Right lobe of liver (tissue), 6 donors: ENCODE results near the gene TRIM34. TPM values are rescaled to one million over a fixed set of nuclear protein-coding genes. Genes with fewer than 3 reads are reported as not detected.

Experiments used
- ATAC-seq, 4 donors: fragments of 200-7000 bp; cut with Tn5 transposase; one replicate each; pipeline ENCODE4 v1.9.1; 2020; ENCODE audit warnings: mild to moderate bottlenecking in 4 of 4, moderate library complexity in 4 of 4
- DNase-seq, 3 donors: peaks; one replicate each; pipeline ENCODE4 v3.0.0-alpha.2; 2020
- H3K27ac ChIP-seq, 3 donors: fragments of 200-600 bp; one replicate each; pipeline ENCODE4 v1.8.0; 2022
- H3K27me3 ChIP-seq, 2 donors: fragments of 200-600 bp; one replicate each; pipeline ENCODE4 v1.8.0; 2022
- H3K36me3 ChIP-seq, 4 donors: fragments of 200-600 bp; sonication (generic) in 1 of 4; one replicate each; pipeline versions ENCODE4 v1.5.1 to v1.8.0; 2017 to 2022; ENCODE audit warnings: control low read depth in 1 of 4
- H3K4me1 ChIP-seq, 4 donors: fragments of 200-600 bp; sonication (generic) in 1 of 4; one replicate each; pipeline versions ENCODE4 v1.5.1 to v1.8.0; 2017 to 2022; ENCODE audit warnings: control low read depth in 1 of 4
- H3K4me3 ChIP-seq, 3 donors: fragments of 200-600 bp; one replicate each; pipeline ENCODE4 v1.8.0; 2022
- H3K9me3 ChIP-seq, 4 donors: fragments of 200-600 bp; sonication (generic) in 1 of 4; one replicate each; pipeline versions ENCODE4 v1.5.1 to v1.8.0; 2017 to 2022; ENCODE audit warnings: control low read depth in 1 of 4
- CTCF ChIP-seq, 4 donors: fragments of 200-600 bp in 3 of 4; fragments of 450-650 bp in 1 of 4; IDR thresholded peaks; one replicate each; pipeline versions ENCODE4 v1.5.1 to v1.8.0; 2016 to 2022; ENCODE audit warnings: antibody characterized with exemption in 4 of 4, mild to moderate bottlenecking in 2 of 4
- POLR2A ChIP-seq: fragments of 450-650 bp; IDR thresholded peaks from one replicate; pipeline ENCODE4 v1.6.1; 2017; ENCODE audit warnings: antibody characterized with exemption, mild to moderate bottlenecking
- WGBS: methylation state at CpG from one replicate; pipeline ENCODE4 v1.1.6; 2018; ENCODE audit warnings: low coverage, low lambda C conversion rate; ENCODE audit not compliant: insufficient coverage; ENCODE audit errors: missing lambda C conversion rate; 5-methylcytosine and 5-hydroxymethylcytosine counted together
- intact Hi-C, 2 donors: fragments of 100-400 bp; cut with DNase I; formaldehyde crosslinking; loops; one replicate each; pipeline versions ENCODE4 v1.11.2 to v1.14.1; 2022
- long read RNA-seq: library from polyadenylated mRNA; unstranded; transcript quantifications from one replicate; pipeline ENCODE4 v2.0.0, GENCODE V29; 2019
- total RNA-seq, 6 experiments: library from RNA; depleted of rRNA in 2 of 6; stranded (reverse); fragments of >200 nt in 2 of 6; fragmentation: NEBNext Ultra II Directional in 3 of 6; extraction: Animal tissue kit (Norgen Biotek cat#: 25700) in 3 of 6; gene quantifications; one replicate each; pipeline versions ENCODE4 v1.1.0 to v1.2.4, GENCODE V29; 2016 to 2023
- donor health status: DM: no; HTN: yes; CAD: no.
- donor health status: DM: no; HTN: no; CAD: no.
- donor health status: DM: no; HTN: no; CAD: no.
- donor health status: DM: no; HTN: yes; CAD: no.
- donor health status: DM: no; HTN: yes; CAD: no.

TRIM34 gene
- total RNA-seq = 1 to 10 TPM in 5 of 6 experiments, under 1 TPM in 1; 0.93 to 3.3 (median 2.3) TPM
- long read RNA-seq = 0 reads

GRCh38 chr11:5624489-5625279 is at the start of gene TRIM34:
TSS of gene TRIM34 (plus strand) at chr11:5625001. CDS start at chr11:5632332, 7,331 bp downstream.
- 10% methylated on average over 7 of the region's 7 CpGs for WGBS
- Histone ChIP-seq H3K27ac (peak within 1 kb of the TSS; percentile 54 to 66 (median 58)), H3K4me1 (peaks cover 0 to 40% (median 2%) of the 10 kb centered on the region in 4 donors), H3K9me3 (no peaks in the 10 kb centered on the region), H3K27me3 (no peaks in the 10 kb centered on the region), H3K4me3 (peak within 1 kb of the TSS; percentile 51 to 67 (median 64)), H3K36me3 (no peaks in the 10 kb centered on the region)
- intact Hi-C loops = no loop called here
- DNase-seq (peak in 2 of 3 donors; percentile 30 to 76), ATAC-seq (peak; percentile 92 to 97 (median 96))
- peak; percentile 38 for TF ChIP-seq POLR2A
- TF ChIP-seq CTCF (IDR thresholded peaks at IDR 0.05) = no peak

- H3K27ac ChIP-seq = no peak overlapping the region
- no peak overlapping the region for H3K4me3 ChIP-seq
- ATAC-seq = no peak
- 69% methylated on average over 4 of the region's 4 CpGs for WGBS
- DNase-seq = no peak
- no peaks in the 10 kb centered on the region for H3K9me3 ChIP-seq
- no peaks in the 10 kb centered on the region for H3K27me3 ChIP-seq
- no peaks in the 10 kb centered on the region for H3K36me3 ChIP-seq
- intact Hi-C loops = no loop called here
- TF ChIP-seq POLR2A = no peak
- TF ChIP-seq CTCF (IDR thresholded peaks at IDR 0.05) = no peak
- no peaks in the 10 kb centered on the region for H3K4me1 ChIP-seq
These were observed 49.6 kb upstream of the TRIM34 start for GRCh38 chr11:5575152-5575551.

GRCh38 chr11:5577101-5577500 is 47.7 kb upstream of the TRIM34 start:
- Histone ChIP-seq H3K4me1 (no peaks in the 10 kb centered on the region), H3K36me3 (no peaks in the 10 kb centered on the region), H3K27ac (no peak overlapping the region), H3K27me3 (no peaks in the 10 kb centered on the region), H3K9me3 (no peaks in the 10 kb centered on the region), H3K4me3 (no peak overlapping the region)
- TF ChIP-seq CTCF (IDR thresholded peaks at IDR 0.05) (no peak), POLR2A (no peak)
- no peak for DNase-seq
- no peak for ATAC-seq
- intact Hi-C loops = no loop called here

- Histone ChIP-seq H3K4me1 (no peaks in the 10 kb centered on the region), H3K27me3 (no peaks in the 10 kb centered on the region), H3K36me3 (no peaks in the 10 kb centered on the region), H3K27ac (no peak within 1 kb of the TSS), H3K4me3 (no peak within 1 kb of the TSS), H3K9me3 (no peaks in the 10 kb centered on the region)
- ATAC-seq = no peak
- no peak for TF ChIP-seq CTCF (IDR thresholded peaks at IDR 0.05)
- no peak for TF ChIP-seq POLR2A
- intact Hi-C loops = no loop called here
- DNase-seq = no peak
- WGBS = 91% methylated on average over 7 of the region's 8 CpGs
These were observed 44.2 kb upstream of the TRIM34 start, which contains the start of gene OR52B6 for GRCh38 chr11:5580577-5580976. TSS of gene OR52B6 (plus strand) at chr11:5580877. CDS start at chr11:5580877, 0 bp downstream.
